ENCODE measurements around the gene LIMCH1. TPM values are rescaled to one million over a fixed set of nuclear protein-coding genes. Genes with fewer than 3 reads are reported as not detected.

LIMCH1 gene
- total RNA-seq, 8 experiments from 2014 or later = 42.1 to 385 (median 64.6) TPM

DNA sequence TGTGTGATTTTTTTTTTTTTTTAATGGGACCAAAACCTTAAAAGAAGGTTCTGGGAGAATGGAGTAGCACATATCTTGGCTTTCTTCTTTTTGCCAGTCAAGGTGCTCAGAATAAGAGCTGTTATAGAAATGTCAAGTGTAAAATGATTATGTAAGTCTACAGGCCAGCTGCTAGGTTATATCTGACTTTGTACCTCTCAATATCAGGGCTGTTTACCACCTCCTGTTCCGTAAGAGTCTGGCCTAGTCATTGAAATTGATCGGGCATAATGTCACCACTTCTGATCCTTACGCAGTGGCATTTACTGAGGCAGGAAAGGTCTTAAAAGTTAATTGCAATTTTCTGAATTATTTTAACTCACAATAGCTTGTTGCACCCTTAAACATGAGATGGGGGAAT lies 41.1 kb downstream of the LIMCH1 start:
- no peak overlapping the region for H3K4me3 ChIP-seq
- no peak overlapping the region for H3K27ac ChIP-seq
- 17 to 100% (median 96%) methylated on average over 1 to 3 of the region's 3 CpGs; no CpG with 5 or more reads in 3 of the 10 experiments for whole genome bisulfite sequencing, 10 experiments
- no peak for ATAC-seq (replicated peaks in 6 of 8)
- in situ Hi-C loops (cut with MboI; ENCODE audit: low pct_unique_long_range_greater_than_20kb in 2 of 9, low sequenced_read_pairs in 9 of 9, unreplicated experiment in 9 of 9) = no loop called here
- H3K4me1 ChIP-seq (replicated peaks in 1 of 2) = peaks cover 0 to 8% of the 10 kb centered on the region in 2 donors

DNA sequence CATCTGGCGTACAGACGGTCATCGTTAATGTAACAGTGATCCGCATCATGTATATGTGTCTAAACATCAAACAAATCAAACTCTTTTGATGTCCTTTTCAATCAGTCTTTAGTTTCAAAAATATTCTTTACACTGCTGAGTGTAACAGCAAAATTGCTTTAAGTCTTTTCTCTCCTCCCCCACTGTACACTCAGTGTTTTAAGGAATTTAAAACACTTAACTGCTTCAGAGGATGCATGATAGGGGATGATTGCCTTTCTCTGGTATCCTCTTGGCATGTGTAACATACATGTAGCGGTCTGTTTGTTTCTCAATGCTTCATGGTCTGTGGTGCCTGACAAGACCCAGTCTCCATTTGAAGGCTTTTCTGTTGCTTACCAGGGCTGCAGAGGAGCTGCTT lies 41.6 kb downstream of the LIMCH1 start:
- WGBS, 10 experiments = 48 to 100% (median 86%) methylated on average over 1 to 5 of the region's 5 CpGs; no CpG with 5 or more reads in 1 of the 10 experiments
- ATAC-seq (replicated peaks in 6 of 8) = peak in 1 of 8 experiments; percentile 32
- no peak overlapping the region for H3K27ac ChIP-seq

DNA sequence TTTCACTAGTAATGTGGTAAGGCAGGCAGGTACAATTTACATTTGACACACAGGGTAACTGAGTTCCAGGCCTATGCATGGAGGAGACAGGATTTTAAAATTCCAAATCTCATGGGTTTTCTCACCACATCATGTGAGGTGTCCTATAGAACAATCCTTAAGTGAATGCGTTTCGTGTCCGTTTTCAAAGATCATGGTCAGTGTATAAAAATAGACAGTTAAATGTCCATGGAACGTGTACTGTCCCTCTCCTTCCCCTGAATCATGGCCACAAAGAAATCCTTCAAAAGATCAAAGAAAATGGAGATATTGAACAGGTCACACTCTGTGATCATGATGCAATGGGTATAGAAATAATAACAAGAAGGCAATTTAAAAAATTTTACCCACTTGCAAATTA lies 42.0 kb downstream of the LIMCH1 start:
- in situ Hi-C loops (cut with MboI; ENCODE audit: low pct_unique_long_range_greater_than_20kb in 2 of 9, low sequenced_read_pairs in 9 of 9, unreplicated experiment in 9 of 9) = no loop called here
- H3K4me3 ChIP-seq = no peak overlapping the region
- WGBS, 10 experiments = 40 to 100% (median 90%) methylated on average over 1 to 4 of the region's 4 CpGs
- no peak overlapping the region for H3K27ac ChIP-seq
- no peak for ATAC-seq (replicated peaks in 6 of 8)
- H3K4me1 ChIP-seq (replicated peaks in 1 of 2) = peaks cover 0 to 3% of the 10 kb centered on the region in 2 donors

More for the DNA sequence above, 41.6 kb downstream of the LIMCH1 start:
- H3K4me1 ChIP-seq (replicated peaks in 1 of 2) = peaks cover 0 to 5% of the 10 kb centered on the region in 2 donors
- H3K4me3 ChIP-seq = no peak overlapping the region
- in situ Hi-C loops (cut with MboI; ENCODE audit: low pct_unique_long_range_greater_than_20kb in 2 of 9, low sequenced_read_pairs in 9 of 9, unreplicated experiment in 9 of 9) = no loop called here

DNA sequence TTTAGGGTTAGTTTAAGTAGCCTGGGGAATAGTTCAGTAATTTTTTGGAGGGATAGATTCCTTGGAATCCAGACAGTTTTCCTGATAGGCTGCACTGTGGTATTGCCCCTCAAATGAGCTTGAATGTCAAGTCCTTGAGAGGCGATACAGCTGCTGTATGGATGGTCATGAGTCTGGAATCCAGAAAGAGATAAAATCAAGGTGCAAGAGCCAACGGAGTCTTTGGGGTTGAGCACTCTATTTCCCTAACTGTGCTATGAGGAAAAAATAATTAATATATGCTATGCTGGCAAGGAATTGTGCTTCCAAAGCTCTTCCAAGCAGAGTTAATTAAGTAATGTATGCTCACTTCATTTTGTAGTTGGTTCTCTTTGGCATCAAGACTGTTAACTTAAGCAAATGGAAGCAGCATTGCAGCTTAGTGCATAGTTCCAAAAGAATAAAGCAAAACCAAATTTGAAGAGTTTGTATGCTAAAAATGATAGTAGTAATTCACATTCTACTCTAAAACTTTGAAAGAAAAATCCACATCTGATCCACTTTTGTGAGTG lies 48.8 kb downstream of the LIMCH1 start:
- in situ Hi-C loops (cut with MboI; ENCODE audit: low pct_unique_long_range_greater_than_20kb in 2 of 9, low sequenced_read_pairs in 9 of 9, unreplicated experiment in 9 of 9) = no loop called here

DNA sequence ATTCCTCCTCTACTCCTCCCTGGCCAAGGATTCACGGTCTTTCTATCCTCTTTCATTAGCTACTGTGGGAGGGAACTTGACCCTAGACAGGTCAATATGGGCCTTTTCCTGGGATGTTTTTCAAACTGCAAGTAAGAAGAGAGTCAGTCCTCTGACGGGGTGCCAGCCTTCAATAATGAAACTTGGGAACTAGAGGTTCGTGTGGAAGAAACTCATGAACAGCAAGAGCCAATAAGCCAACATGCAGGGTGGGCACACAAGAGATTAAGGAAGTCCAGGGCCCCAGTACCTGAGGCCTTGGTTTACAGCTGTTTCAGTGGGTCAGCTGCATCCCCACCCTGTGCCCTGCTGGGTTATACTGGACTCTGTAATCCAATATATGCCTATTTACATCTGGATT lies 49.3 kb downstream of the LIMCH1 start:
- no peak overlapping the region for H3K27ac ChIP-seq
- in situ Hi-C loops (cut with MboI; ENCODE audit: low pct_unique_long_range_greater_than_20kb in 2 of 9, low sequenced_read_pairs in 9 of 9, unreplicated experiment in 9 of 9) = no loop called here
- WGBS, 10 experiments = 0 to 100% (median 96%) methylated on average over 2 to 3 of the region's 3 CpGs; no CpG with 5 or more reads in 5 of the 10 experiments
- no peak overlapping the region for H3K4me3 ChIP-seq
- H3K4me1 ChIP-seq (replicated peaks in 1 of 2) = no peaks in the 10 kb centered on the region
- peak in 1 of 8 experiments; percentile 43 for ATAC-seq (replicated peaks in 6 of 8)

More for the DNA sequence above, 48.8 kb downstream of the LIMCH1 start:
- H3K4me1 ChIP-seq (replicated peaks in 1 of 2) = no peaks in the 10 kb centered on the region
- H3K4me3 ChIP-seq = no peak overlapping the region
- 47 to 100% (median 87%) methylated on average over 1 to 2 of the region's 2 CpGs; no CpG with 5 or more reads in 3 of the 10 experiments for WGBS, 10 experiments
- no peak overlapping the region for H3K27ac ChIP-seq
- no peak for ATAC-seq (replicated peaks in 6 of 8)

DNA sequence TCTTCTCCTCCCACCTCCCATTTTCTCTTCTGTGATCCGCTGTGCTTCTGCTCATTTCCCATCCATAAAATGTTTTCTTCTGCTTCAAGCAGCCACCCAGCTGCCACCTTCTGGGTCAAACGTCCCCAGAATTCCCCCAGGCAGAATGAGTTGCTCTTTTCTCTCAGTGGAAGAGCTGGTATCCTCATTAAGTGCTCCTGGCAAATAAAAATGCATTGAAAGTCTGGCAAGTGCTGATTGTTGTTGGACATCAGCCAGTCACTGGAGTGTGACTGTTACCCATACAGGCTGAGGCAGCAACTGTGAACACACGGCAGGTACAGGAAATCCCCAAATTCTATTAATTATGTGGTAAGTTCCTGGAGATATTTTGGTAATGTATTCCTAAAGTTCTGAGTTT lies 52.6 kb downstream of the LIMCH1 start:
- Histone ChIP-seq H3K4me1 (replicated peaks in 1 of 2) (peaks cover 5 to 10% of the 10 kb centered on the region in 2 donors), H3K4me3 (no peak overlapping the region), H3K27ac (no peak overlapping the region)
- peak in 3 of 8 experiments; percentile 5 to 46 (median 8) for ATAC-seq (replicated peaks in 6 of 8)
- 20 to 90% (median 66%) methylated on average over 1 to 3 of the region's 3 CpGs; no CpG with 5 or more reads in 3 of the 10 experiments for WGBS, 10 experiments
- in situ Hi-C loops (cut with MboI; ENCODE audit: low pct_unique_long_range_greater_than_20kb in 2 of 9, low sequenced_read_pairs in 9 of 9, unreplicated experiment in 9 of 9) = no loop called here

DNA sequence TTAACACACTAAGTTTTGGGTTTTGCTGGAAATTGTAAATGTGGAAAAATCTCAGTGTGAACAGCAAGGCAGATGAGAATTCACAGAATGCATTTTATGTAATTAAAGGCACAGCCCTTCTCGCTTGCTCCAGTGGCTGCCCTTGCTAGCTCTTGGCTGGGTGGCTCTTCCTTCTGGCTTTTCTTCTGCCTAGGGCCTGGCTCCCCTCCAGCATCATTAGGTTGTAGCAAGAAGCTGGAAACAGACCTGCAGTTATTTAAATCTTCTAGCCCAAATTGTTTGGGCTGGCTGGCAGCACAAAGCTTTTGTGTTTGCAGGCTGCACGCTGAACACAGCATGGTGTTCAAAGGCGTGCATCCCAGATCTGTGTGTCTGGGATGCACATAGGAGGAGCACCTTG lies 56.5 kb downstream of the LIMCH1 start:
- Histone ChIP-seq H3K4me3 (no peak overlapping the region), H3K27ac (no peak overlapping the region), H3K4me1 (replicated peaks in 1 of 2) (peaks cover 7 to 10% of the 10 kb centered on the region in 2 donors)
- in situ Hi-C loops (cut with MboI; ENCODE audit: low pct_unique_long_range_greater_than_20kb in 2 of 9, low sequenced_read_pairs in 9 of 9, unreplicated experiment in 9 of 9) = no loop called here
- WGBS, 10 experiments = 0 to 83% (median 80%) methylated on average over 1 to 2 of the region's 3 CpGs; no CpG with 5 or more reads in 7 of the 10 experiments
- ATAC-seq (replicated peaks in 6 of 8) = peak in 4 of 8 experiments; percentile 23 to 71 (median 64)

DNA sequence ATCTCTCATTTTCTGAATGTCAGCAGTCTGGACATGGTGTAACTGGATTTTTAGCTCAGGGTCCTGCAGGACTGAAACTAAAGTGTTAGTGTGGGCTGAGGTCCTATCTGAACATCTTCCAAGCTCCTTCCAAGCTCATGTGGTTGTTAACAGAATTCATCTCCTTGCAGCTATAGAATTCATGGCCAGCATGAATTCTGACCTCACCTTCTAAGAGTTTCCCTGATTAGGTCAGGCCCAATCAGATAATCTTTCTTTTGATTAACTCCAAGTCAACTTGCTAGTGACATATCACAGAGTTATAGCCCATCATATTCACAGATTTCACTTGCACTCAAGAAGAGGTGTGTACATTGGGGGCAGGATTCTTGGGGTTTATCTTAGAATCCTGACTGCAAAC lies 59.5 kb downstream of the LIMCH1 start:
- in situ Hi-C loops (cut with MboI; ENCODE audit: low pct_unique_long_range_greater_than_20kb in 2 of 9, low sequenced_read_pairs in 9 of 9, unreplicated experiment in 9 of 9) = no loop called here
- Histone ChIP-seq H3K4me1 (replicated peaks in 1 of 2) (peaks cover 26 to 29% of the 10 kb centered on the region in 2 donors), H3K27ac (no peak overlapping the region), H3K4me3 (no peak overlapping the region)
- no peak for ATAC-seq (replicated peaks in 6 of 8)

DNA sequence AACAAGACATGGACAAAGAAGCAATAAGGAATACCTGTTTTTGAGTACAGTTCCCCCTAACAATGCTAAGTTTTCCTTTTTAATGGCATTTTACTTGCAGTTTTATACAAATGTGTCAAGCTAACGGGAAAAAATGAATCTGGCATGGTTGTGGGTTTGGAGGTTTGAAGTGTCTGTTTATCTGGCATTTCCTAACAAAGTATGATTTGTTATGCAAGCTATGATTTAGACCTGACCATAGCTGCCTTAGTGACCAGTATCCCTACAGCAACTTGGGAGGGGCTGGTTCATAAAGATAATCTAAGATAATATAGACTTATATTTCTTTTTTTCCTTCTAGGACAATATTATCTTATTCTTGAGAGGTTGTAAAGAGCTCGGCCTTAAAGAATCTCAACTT lies 60.6 kb downstream of the LIMCH1 start:
- Histone ChIP-seq H3K4me1 (replicated peaks in 1 of 2) (peaks cover 23 to 29% of the 10 kb centered on the region in 2 donors), H3K4me3 (no peak overlapping the region), H3K27ac (no peak overlapping the region)
- WGBS, 10 experiments = 8 to 69% (median 33%) methylated on average over 1 to 2 of the region's 2 CpGs; no CpG with 5 or more reads in 1 of the 10 experiments
- no peak for ATAC-seq (replicated peaks in 6 of 8)
- in situ Hi-C loops (cut with MboI; ENCODE audit: low pct_unique_long_range_greater_than_20kb in 2 of 9, low sequenced_read_pairs in 9 of 9, unreplicated experiment in 9 of 9) = no loop called here

DNA sequence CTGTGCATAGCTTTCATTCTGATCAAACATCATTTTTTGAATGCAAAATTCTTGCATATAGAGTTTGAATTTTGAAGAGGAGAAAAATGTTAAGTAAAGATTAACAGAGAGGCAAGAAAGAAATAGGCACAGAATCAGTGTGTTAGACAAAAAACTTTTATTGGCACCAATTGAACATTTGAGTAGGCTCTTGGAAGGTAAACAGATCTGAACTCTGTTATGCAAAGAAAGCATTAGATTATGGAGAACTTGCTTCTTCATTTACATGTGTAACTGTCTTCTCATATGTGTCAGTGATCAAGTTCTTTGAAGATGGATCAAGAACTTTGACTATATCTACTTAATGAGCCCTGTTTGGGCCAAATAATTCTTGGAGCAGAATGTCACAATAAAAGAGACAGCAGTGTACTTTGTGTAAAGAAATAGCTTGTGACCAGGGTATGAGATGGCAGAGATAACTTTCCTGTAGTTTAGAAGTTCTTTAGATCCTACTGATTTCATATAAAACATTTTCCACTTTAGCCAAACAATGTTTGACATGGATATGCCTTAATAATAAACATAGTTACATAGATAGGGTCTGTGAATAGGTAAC lies 61.3 kb downstream of the LIMCH1 start:
- Histone ChIP-seq H3K4me3 (no peak overlapping the region), H3K27ac (no peak overlapping the region), H3K4me1 (replicated peaks in 1 of 2) (peaks cover 21 to 28% of the 10 kb centered on the region in 2 donors)
- in situ Hi-C loops (cut with MboI; ENCODE audit: low pct_unique_long_range_greater_than_20kb in 2 of 9, low sequenced_read_pairs in 9 of 9, unreplicated experiment in 9 of 9) = no loop called here
- peak in 3 of 8 experiments; percentile 6 to 60 (median 16) for ATAC-seq (replicated peaks in 6 of 8)

DNA sequence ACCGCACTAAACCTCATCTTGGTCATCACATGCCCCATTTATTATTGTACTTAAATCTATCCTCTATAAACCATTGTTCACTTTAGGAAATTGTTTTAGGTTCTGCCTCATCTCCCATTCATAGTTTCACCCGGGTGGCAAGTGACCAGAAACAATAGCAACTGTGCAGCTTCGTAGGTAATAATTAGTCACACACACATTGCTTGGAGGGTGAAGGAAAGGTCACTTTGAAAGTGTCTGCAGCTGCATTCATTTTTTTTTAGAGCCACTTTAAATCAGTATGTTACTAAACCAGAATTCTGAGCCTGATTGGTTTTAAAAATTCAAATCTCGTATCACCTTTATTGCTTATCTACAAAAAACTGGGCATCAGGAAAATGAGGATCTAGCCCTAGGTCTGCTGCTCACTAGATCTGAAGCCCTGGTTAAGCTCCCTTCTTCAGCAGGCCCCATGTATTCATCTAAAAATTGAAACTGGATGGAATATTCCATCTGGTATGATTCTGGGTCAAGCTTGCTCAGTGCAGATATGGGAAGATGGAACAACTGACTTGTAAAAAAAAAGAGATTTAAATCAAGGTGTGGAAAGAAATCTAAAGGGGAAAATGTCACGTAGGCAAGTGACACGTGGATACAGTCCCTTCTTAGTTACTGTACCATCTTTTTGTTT lies 62.4 kb downstream of the LIMCH1 start:
- peak in 7 of 8 experiments; percentile 12 to 84 (median 78) for ATAC-seq (replicated peaks in 6 of 8)
- in situ Hi-C loops (cut with MboI; ENCODE audit: low pct_unique_long_range_greater_than_20kb in 2 of 9, low sequenced_read_pairs in 9 of 9, unreplicated experiment in 9 of 9) = no loop called here
- no peak overlapping the region for H3K27ac ChIP-seq
- peaks cover 15 to 24% of the 10 kb centered on the region in 2 donors for H3K4me1 ChIP-seq (replicated peaks in 1 of 2)
- H3K4me3 ChIP-seq = no peak overlapping the region
- 10 to 96% (median 38%) methylated on average over 2 to 6 of the region's 6 CpGs for WGBS, 10 experiments

DNA sequence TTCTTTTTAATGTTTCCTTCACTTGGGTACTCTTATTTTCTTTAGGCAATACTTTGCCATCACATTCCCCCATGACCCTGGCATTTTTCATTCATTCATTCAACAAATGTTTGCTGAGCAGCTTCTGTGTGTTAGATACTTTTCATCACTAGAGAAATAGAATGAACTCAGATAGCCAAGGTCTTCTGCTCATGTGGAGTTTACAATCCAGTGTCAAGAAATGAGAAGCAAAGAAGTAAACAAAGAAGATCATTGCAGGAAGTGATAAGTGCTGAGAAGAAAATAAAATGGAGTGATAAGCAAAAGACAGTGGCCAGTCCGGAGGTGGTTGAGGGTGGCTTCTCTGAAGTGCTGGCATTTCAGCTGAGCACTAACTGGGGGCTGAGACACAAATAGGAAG lies 63.1 kb downstream of the LIMCH1 start:
- WGBS, 10 experiments = 33 to 75% (median 67%) methylated on average over 1 of the region's 1 CpG; no CpG with 5 or more reads in 3 of the 10 experiments
- H3K4me1 ChIP-seq (replicated peaks in 1 of 2) = peaks cover 15 to 24% of the 10 kb centered on the region in 2 donors
- no peak overlapping the region for H3K4me3 ChIP-seq
- peak in 1 of 8 experiments; percentile 53 for ATAC-seq (replicated peaks in 6 of 8)
- no peak overlapping the region for H3K27ac ChIP-seq
- in situ Hi-C loops (cut with MboI; ENCODE audit: low pct_unique_long_range_greater_than_20kb in 2 of 9, low sequenced_read_pairs in 9 of 9, unreplicated experiment in 9 of 9) = no loop called here

DNA sequence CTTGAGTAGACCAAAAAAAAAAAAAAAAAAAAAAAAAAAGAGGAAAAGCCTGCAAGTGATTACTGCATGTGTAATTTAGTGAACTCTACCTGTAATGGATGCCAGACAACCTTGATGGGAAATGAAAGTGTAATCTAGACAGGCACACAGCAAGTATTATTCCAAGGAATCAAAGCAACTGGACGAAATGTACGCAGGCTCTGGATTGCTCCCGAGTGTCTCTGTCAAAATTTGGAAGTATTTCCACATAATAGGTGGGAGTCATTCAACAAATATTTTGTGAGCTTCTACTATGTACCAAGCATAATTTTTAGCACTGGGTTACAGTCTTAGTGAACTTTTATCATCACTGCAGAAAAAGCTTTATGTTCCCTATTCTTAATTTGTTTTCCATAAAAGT lies 64.2 kb downstream of the LIMCH1 start:
- in situ Hi-C loops (cut with MboI; ENCODE audit: low pct_unique_long_range_greater_than_20kb in 2 of 9, low sequenced_read_pairs in 9 of 9, unreplicated experiment in 9 of 9) = no loop called here
- H3K4me1 ChIP-seq (replicated peaks in 1 of 2) = peaks cover 15 to 24% of the 10 kb centered on the region in 2 donors
- WGBS, 10 experiments = 75 to 100% (median 93%) methylated on average over 1 to 3 of the region's 3 CpGs; no CpG with 5 or more reads in 1 of the 10 experiments

More for the DNA sequence above, 64.2 kb downstream of the LIMCH1 start:
- Histone ChIP-seq H3K4me3 (no peak overlapping the region), H3K27ac (no peak overlapping the region)
- no peak for ATAC-seq (replicated peaks in 6 of 8)

Measured in motor neuron (in vitro differentiated cells).